Fibroblast of lung (primary cell): ENCODE results near the gene OR2C3. TPM values are rescaled to one million over a fixed set of nuclear protein-coding genes. Genes with fewer than 3 reads are reported as not detected.

Source experiments
- DNase-seq, 2 donors: peaks; one replicate each; pipeline versions ENCODE4 v3.0.0 to v3.0.0-alpha.2; 2010; ENCODE audit warnings: low read depth in 2 of 2
- H2AFZ ChIP-seq: 2 replicates; pipeline ENCODE4 v1.5.1; 2012; ENCODE audit warnings: low read length, control low read depth, inconsistent platforms
- H3K27ac ChIP-seq: 2 replicates; pipeline ENCODE4 v1.5.1; 2011; ENCODE audit warnings: low read length, control low read depth; ENCODE audit not compliant: insufficient read depth
- H3K27me3 ChIP-seq: 2 replicates; pipeline ENCODE4 v1.5.1; 2011; ENCODE audit warnings: mild to moderate bottlenecking, low read length; ENCODE audit not compliant: control insufficient read depth, insufficient read depth
- H3K36me3 ChIP-seq: 2 replicates; pipeline ENCODE4 v1.5.1; 2011; ENCODE audit warnings: low read length; ENCODE audit not compliant: control insufficient read depth, insufficient read depth
- H3K4me1 ChIP-seq: 2 replicates; pipeline ENCODE4 v1.5.1; 2011; ENCODE audit warnings: low read length; ENCODE audit not compliant: control insufficient read depth, insufficient read depth; ENCODE audit errors: extremely low read depth
- H3K4me2 ChIP-seq: 2 replicates; pipeline ENCODE4 v1.5.1; 2011; ENCODE audit warnings: low read length, control low read depth; ENCODE audit not compliant: insufficient read depth; ENCODE audit errors: extremely low read depth
- H3K4me3 ChIP-seq, 4 experiments: fragments of 200-600 bp in 1 of 4; sonication (generic) in 1 of 4; replicated peaks in 1 of 4; 2 replicates each; pipeline ENCODE4 v1.5.1; 2011 to 2016; ENCODE audit warnings: low read length in 4 of 4, low read depth in 3 of 4, mild to moderate bottlenecking in 3 of 4, control low read depth in 2 of 4, inconsistent platforms in 1 of 4, mixed read lengths in 1 of 4; ENCODE audit not compliant: insufficient read depth in 1 of 4; ENCODE audit errors: control extremely low read depth in 1 of 4
- H3K79me2 ChIP-seq: 2 replicates; pipeline ENCODE4 v1.5.1; 2012; ENCODE audit warnings: mild to moderate bottlenecking, low read length, inconsistent platforms; ENCODE audit not compliant: control insufficient read depth, insufficient read depth
- H3K9ac ChIP-seq: 2 replicates; pipeline ENCODE4 v1.5.1; 2011; ENCODE audit warnings: mild to moderate bottlenecking, low read length, control low read depth; ENCODE audit not compliant: insufficient read depth
- H3K9me3 ChIP-seq: 2 replicates; pipeline ENCODE4 v1.5.1; 2012; ENCODE audit warnings: low read depth, low read length; ENCODE audit not compliant: control insufficient read depth, insufficient read depth
- H4K20me1 ChIP-seq: 2 replicates; pipeline ENCODE4 v1.5.1; 2011; ENCODE audit warnings: low read length; ENCODE audit not compliant: control insufficient read depth, insufficient read depth; ENCODE audit errors: extremely low read depth
- EZH2 ChIP-seq: IDR thresholded peaks from 2 replicates; pipeline ENCODE4 v1.5.1; 2012; ENCODE audit warnings: low read length, control low read depth, mild to moderate bottlenecking; ENCODE audit errors: missing control alignments
- polyA plus RNA-seq, 2 donors: library from polyadenylated mRNA; depleted of rRNA in 1 of 2; stranded (reverse) in 1 of 2; unstranded in 1 of 2; fragments of >200 nt; gene quantifications; 2 replicates each; pipeline ENCODE4 v1.2.1, GENCODE V29; 2011 to 2012; ENCODE audit warnings: missing spikeins in 1 of 2
- total RNA-seq: library from RNA; depleted of rRNA; stranded (reverse); fragments of >200 nt; gene quantifications from 2 replicates; pipeline ENCODE4 v1.2.1, GENCODE V29; 2014
- TF ChIP-seq, protein P1 (sequence below), 2 donors: IDR thresholded peaks in 1 of 2; conservative IDR thresholded peaks in 1 of 2; 1 replicate in 1 of 2; 2 replicates in 1 of 2; pipeline ENCODE4 v1.5.1; 2011 to 2012; ENCODE audit warnings: low read length in 2 of 2, control low read depth in 1 of 2, inconsistent platforms in 1 of 2, low read depth in 1 of 2, mild to moderate bottlenecking in 1 of 2

The OR2C3 gene
- total and polyA plus RNA-seq, 2 donors (not counting 1 experiment from before 2014, with no cell fraction given), result not detected

DNA sequence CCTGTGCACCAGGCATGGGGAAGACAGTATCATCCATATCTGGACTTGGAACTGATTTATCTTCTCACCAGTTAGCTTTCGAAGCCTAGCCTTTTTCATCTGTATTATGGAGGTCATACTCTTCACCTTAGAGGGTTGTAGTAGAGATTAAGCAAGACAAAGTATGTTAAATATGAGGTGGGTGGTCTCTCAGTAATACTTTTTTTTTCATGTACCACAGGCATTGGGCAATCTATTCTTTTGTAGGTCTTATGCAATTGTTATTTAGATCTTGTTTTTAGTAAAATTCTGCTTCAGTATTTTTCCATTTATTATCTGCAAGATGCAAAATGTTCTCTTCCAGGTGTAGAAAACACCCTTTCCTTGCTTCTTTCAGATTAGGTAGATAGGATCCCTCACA, 43.1 kb downstream of the OR2C3 start:
- no peak overlapping the region for H2AFZ ChIP-seq
- no peak overlapping the region for H3K4me2 ChIP-seq
- H3K9me3 ChIP-seq, result no peaks in the 10 kb centered on the region
- H3K4me3 ChIP-seq, result no peak overlapping the region
- no peaks in the 10 kb centered on the region for H4K20me1 ChIP-seq
- H3K27ac ChIP-seq, result no peak overlapping the region
- no peak overlapping the region for H3K9ac ChIP-seq
- H3K4me1 ChIP-seq, result no peaks in the 10 kb centered on the region
- H3K36me3 ChIP-seq, result no peaks in the 10 kb centered on the region
- TF ChIP-seq EZH2, result no peak
- TF ChIP-seq, protein P1, sequence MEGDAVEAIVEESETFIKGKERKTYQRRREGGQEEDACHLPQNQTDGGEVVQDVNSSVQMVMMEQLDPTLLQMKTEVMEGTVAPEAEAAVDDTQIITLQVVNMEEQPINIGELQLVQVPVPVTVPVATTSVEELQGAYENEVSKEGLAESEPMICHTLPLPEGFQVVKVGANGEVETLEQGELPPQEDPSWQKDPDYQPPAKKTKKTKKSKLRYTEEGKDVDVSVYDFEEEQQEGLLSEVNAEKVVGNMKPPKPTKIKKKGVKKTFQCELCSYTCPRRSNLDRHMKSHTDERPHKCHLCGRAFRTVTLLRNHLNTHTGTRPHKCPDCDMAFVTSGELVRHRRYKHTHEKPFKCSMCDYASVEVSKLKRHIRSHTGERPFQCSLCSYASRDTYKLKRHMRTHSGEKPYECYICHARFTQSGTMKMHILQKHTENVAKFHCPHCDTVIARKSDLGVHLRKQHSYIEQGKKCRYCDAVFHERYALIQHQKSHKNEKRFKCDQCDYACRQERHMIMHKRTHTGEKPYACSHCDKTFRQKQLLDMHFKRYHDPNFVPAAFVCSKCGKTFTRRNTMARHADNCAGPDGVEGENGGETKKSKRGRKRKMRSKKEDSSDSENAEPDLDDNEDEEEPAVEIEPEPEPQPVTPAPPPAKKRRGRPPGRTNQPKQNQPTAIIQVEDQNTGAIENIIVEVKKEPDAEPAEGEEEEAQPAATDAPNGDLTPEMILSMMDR (conservative IDR thresholded peaks at IDR 0.05 in 1 of 2, IDR thresholded peaks at IDR 0.05 in 1 of 2; ENCODE audit: low read depth in 1 of 2, low read length in 2 of 2), result no peak
- no peaks in the 10 kb centered on the region for H3K79me2 ChIP-seq
- DNase-seq, result no peak
- no peaks in the 10 kb centered on the region for H3K27me3 ChIP-seq

DNA sequence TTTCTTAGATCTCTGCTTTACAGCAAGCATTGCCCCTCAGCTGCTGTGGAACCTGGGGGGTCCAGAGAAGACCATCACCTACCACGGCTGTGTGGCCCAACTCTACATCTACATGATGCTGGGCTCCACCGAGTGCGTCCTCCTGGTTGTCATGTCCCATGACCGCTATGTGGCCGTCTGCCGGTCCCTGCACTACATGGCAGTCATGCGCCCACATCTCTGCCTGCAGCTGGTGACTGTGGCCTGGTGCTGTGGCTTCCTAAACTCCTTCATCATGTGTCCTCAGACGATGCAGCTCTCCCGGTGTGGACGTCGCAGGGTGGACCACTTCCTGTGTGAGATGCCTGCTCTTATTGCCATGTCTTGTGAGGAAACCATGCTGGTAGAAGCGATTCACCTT, 44.9 kb downstream of the OR2C3 start:
- Histone ChIP-seq H3K27ac (no peak overlapping the region), H3K4me3 (no peak overlapping the region), H3K4me2 (no peak overlapping the region)

DNA sequence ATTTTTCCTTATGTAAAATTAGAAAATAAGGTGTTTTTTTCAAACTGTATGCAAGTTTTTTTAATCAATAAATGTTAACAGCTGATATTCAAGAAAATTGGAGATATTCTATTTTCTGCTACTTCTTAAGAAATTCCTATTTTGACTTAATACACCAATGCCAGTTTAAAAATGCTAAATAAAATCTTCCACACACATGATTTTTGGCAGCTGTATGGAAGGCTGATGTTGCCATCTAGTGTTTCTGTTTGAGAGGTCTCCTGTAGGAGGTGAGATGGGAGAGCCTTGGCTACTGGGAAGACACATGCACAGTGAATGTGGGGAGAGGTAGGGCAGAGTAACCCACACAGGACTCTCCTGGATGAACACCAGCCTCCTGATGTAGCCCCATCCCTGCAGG, 49.2 kb downstream of the OR2C3 start:
- TF ChIP-seq, protein P1 (conservative IDR thresholded peaks at IDR 0.05 in 1 of 2, IDR thresholded peaks at IDR 0.05 in 1 of 2; ENCODE audit: low read depth in 1 of 2, low read length in 2 of 2), result peak; percentile 10 to 32
- TF ChIP-seq EZH2, result no peak
- DNase-seq, result peak in 1 of 2 donors; percentile 21

More for the DNA sequence above, 44.9 kb downstream of the OR2C3 start:
- Histone ChIP-seq H3K27me3 (no peaks in the 10 kb centered on the region), H3K9me3 (no peaks in the 10 kb centered on the region), H3K79me2 (no peaks in the 10 kb centered on the region), H3K9ac (no peak overlapping the region), H4K20me1 (no peaks in the 10 kb centered on the region), H2AFZ (no peak overlapping the region), H3K4me1 (no peaks in the 10 kb centered on the region), H3K36me3 (no peaks in the 10 kb centered on the region)
- DNase-seq, result no peak
- TF ChIP-seq, protein P1 (conservative IDR thresholded peaks at IDR 0.05 in 1 of 2, IDR thresholded peaks at IDR 0.05 in 1 of 2; ENCODE audit: low read depth in 1 of 2, low read length in 2 of 2), result no peak
- no peak for TF ChIP-seq EZH2

More for the DNA sequence above, 49.2 kb downstream of the OR2C3 start:
- Histone ChIP-seq H3K27ac (no peak overlapping the region), H3K79me2 (no peaks in the 10 kb centered on the region), H3K9ac (no peak overlapping the region), H3K27me3 (no peaks in the 10 kb centered on the region), H3K4me2 (no peak overlapping the region), H3K36me3 (no peaks in the 10 kb centered on the region), H2AFZ (no peak overlapping the region), H3K9me3 (no peaks in the 10 kb centered on the region), H4K20me1 (no peaks in the 10 kb centered on the region), H3K4me1 (no peaks in the 10 kb centered on the region), H3K4me3 (no peak overlapping the region)
